ENCODE results near the gene TNNI2. TPM values are rescaled to one million over a fixed set of nuclear protein-coding genes. Genes with fewer than 3 reads are reported as not detected.
"Not testable (repeated sequence)": the region's sequence is repeated elsewhere in the genome, so short reads cannot be mapped to it uniquely, and the experiment has no call there.

The TNNI2 gene
- total RNA-seq, 1 donor from 2014 or later, result not detected

- DNase-seq (ENCODE audit: low read depth, low spot score), result not testable (repeated sequence)
Observed at GRCh38 chr11:1873813-1874150, 35.0 kb downstream of the TNNI2 start.

- not testable (repeated sequence) for DNase-seq (ENCODE audit: low read depth, low spot score)
Observed at GRCh38 chr11:1874441-1875092, 35.8 kb downstream of the TNNI2 start.

GRCh38 chr11:1875093-1875850 is 36.5 kb downstream of the TNNI2 start:
- no peak for DNase-seq (ENCODE audit: low read depth, low spot score)

GRCh38 chr11:1875851-1876301 is 37.1 kb downstream of the TNNI2 start:
- not testable (repeated sequence) for DNase-seq (ENCODE audit: low read depth, low spot score)

GRCh38 chr11:1876361-1877063 is 37.7 kb downstream of the TNNI2 start:
- no peak for DNase-seq (ENCODE audit: low read depth, low spot score)

- DNase-seq (ENCODE audit: low read depth, low spot score), result no peak
Observed at GRCh38 chr11:1877211-1878136, 38.7 kb downstream of the TNNI2 start.

- no peak for DNase-seq (ENCODE audit: low read depth, low spot score)
Observed at GRCh38 chr11:1878137-1879031, 39.6 kb downstream of the TNNI2 start.

GRCh38 chr11:1879342-1879940 is 40.7 kb downstream of the TNNI2 start:
- no peak for DNase-seq (ENCODE audit: low read depth, low spot score)

GRCh38 chr11:1879941-1880720 is 41.4 kb downstream of the TNNI2 start:
- no peak for DNase-seq (ENCODE audit: low read depth, low spot score)

GRCh38 chr11:1880746-1881441 is 42.1 kb downstream of the TNNI2 start:
- DNase-seq (ENCODE audit: low read depth, low spot score), result no peak

- no peak for DNase-seq (ENCODE audit: low read depth, low spot score)
Observed at GRCh38 chr11:1881442-1882264, 42.9 kb downstream of the TNNI2 start.

- no peak for DNase-seq (ENCODE audit: low read depth, low spot score)
Observed at GRCh38 chr11:1882265-1883238, 43.8 kb downstream of the TNNI2 start.

GRCh38 chr11:1883346-1884302 is 44.8 kb downstream of the TNNI2 start:
- DNase-seq (ENCODE audit: low read depth, low spot score), result no peak

GRCh38 chr11:1884303-1884700 is 45.5 kb downstream of the TNNI2 start:
- no peak for DNase-seq (ENCODE audit: low read depth, low spot score)

- DNase-seq (ENCODE audit: low read depth, low spot score), result not testable (repeated sequence)
Observed at GRCh38 chr11:1886551-1886950, 47.8 kb downstream of the TNNI2 start.
